H9 (cell line): Measurements from ENCODE around the gene ACTN2. TPM values are rescaled to one million over a fixed set of nuclear protein-coding genes. Genes with fewer than 3 reads are reported as not detected.

Experiments
- DNase-seq: peaks from one replicate; pipeline ENCODE4 v3.0.0-alpha.2; 2017
- H2AFZ ChIP-seq: one replicate; pipeline ENCODE4 v1.6.1; 2013; ENCODE audit warnings: mild to moderate bottlenecking, low read length, control low read depth, moderate library complexity
- H2AK5ac ChIP-seq: 2 replicates; pipeline ENCODE4 v1.6.1; 2013; ENCODE audit warnings: low read length, control low read depth, mixed read lengths; ENCODE audit not compliant: insufficient read length
- H2BK120ac ChIP-seq: one replicate; pipeline ENCODE4 v1.6.1; 2013; ENCODE audit warnings: low read depth, mild to moderate bottlenecking, low read length, control low read depth, inconsistent platforms; ENCODE audit not compliant: poor library complexity, severe bottlenecking
- H2BK12ac ChIP-seq: 2 replicates; pipeline ENCODE4 v1.6.1; 2013; ENCODE audit warnings: low read length, control low read depth, mixed read lengths, low read depth; ENCODE audit not compliant: insufficient read length
- H2BK15ac ChIP-seq: 2 replicates; pipeline ENCODE4 v1.6.1; 2013; ENCODE audit warnings: low read depth, low read length, control low read depth
- H2BK20ac ChIP-seq: one replicate; pipeline ENCODE4 v1.6.1; 2013; ENCODE audit warnings: low read depth, mild to moderate bottlenecking, low read length, control low read depth, inconsistent platforms; ENCODE audit not compliant: poor library complexity, severe bottlenecking
- H2BK5ac ChIP-seq: 2 replicates; pipeline ENCODE4 v1.6.1; 2013; ENCODE audit warnings: low read length, control low read depth, mixed read lengths; ENCODE audit not compliant: insufficient read length
- H3K14ac ChIP-seq: 2 replicates; pipeline ENCODE4 v1.6.1; 2013; ENCODE audit warnings: low read length, control low read depth; ENCODE audit not compliant: insufficient read depth
- H3K18ac ChIP-seq: 2 replicates; pipeline ENCODE4 v1.6.1; 2013; ENCODE audit warnings: low read depth, mild to moderate bottlenecking, mixed read lengths, low read length, control low read depth; ENCODE audit not compliant: insufficient read length
- H3K23ac ChIP-seq: 2 replicates; pipeline ENCODE4 v1.6.1; 2013; ENCODE audit warnings: low read length, control low read depth, mixed read lengths, low read depth; ENCODE audit not compliant: insufficient read length
- H3K23me2 ChIP-seq: 2 replicates; pipeline ENCODE4 v1.6.1; 2013; ENCODE audit warnings: low read depth, mild to moderate bottlenecking, mixed read lengths, low read length, control low read depth; ENCODE audit not compliant: insufficient read length, poor library complexity, severe bottlenecking
- H3K27ac ChIP-seq: 2 replicates; pipeline ENCODE4 v1.5.1; 2013; ENCODE audit warnings: low read length, control low read depth, mixed read lengths, low read depth; ENCODE audit not compliant: insufficient read length
- H3K27me3 ChIP-seq: 2 replicates; pipeline ENCODE4 v1.6.1; 2013; ENCODE audit warnings: low read length, control low read depth, inconsistent platforms; ENCODE audit not compliant: insufficient read depth
- H3K4ac ChIP-seq: 2 replicates; pipeline ENCODE4 v1.6.1; 2013; ENCODE audit warnings: low read depth, mild to moderate bottlenecking, control low read depth, inconsistent platforms, low read length, moderate library complexity
- H3K4me1 ChIP-seq: 2 replicates; pipeline ENCODE4 v1.6.1; 2013; ENCODE audit warnings: low read length, control low read depth, inconsistent platforms; ENCODE audit not compliant: insufficient read depth
- H3K4me2 ChIP-seq: 2 replicates; pipeline ENCODE4 v1.6.1; 2013; ENCODE audit warnings: low read length, control low read depth, mixed read lengths; ENCODE audit not compliant: insufficient read length, insufficient read depth
- H3K56ac ChIP-seq: 2 replicates; pipeline ENCODE4 v1.6.1; 2013; ENCODE audit warnings: low read depth, mild to moderate bottlenecking, mixed read lengths, low read length, control low read depth; ENCODE audit not compliant: insufficient read length
- H3K79me1 ChIP-seq: 2 replicates; pipeline ENCODE4 v1.6.1; 2013; ENCODE audit warnings: low read depth, mild to moderate bottlenecking, moderate library complexity, low read length, control low read depth, inconsistent platforms; ENCODE audit not compliant: insufficient read depth, poor library complexity, severe bottlenecking
- H3K79me2 ChIP-seq: 2 replicates; pipeline ENCODE4 v1.6.1; 2013; ENCODE audit warnings: low read length, control low read depth, inconsistent platforms; ENCODE audit not compliant: insufficient read depth
- H3K9ac ChIP-seq: 2 replicates; pipeline ENCODE4 v1.6.1; 2013; ENCODE audit warnings: low read length, control low read depth, mixed read lengths; ENCODE audit not compliant: insufficient read length; ENCODE audit errors: extremely low read depth
- H3K9me3 ChIP-seq: one replicate; pipeline ENCODE4 v1.6.1; 2013; ENCODE audit warnings: low read depth, low read length, inconsistent platforms; ENCODE audit not compliant: control insufficient read depth
- H3T11ph ChIP-seq: one replicate; pipeline ENCODE4 v1.6.1; 2013; ENCODE audit warnings: mild to moderate bottlenecking, low read length, control low read depth, inconsistent platforms
- H4K20me1 ChIP-seq: one replicate; pipeline ENCODE4 v1.6.1; 2013; ENCODE audit not compliant: control insufficient read depth, insufficient read length, insufficient read depth
- H4K5ac ChIP-seq: 2 replicates; pipeline ENCODE4 v1.6.1; 2013; ENCODE audit warnings: low read depth, mild to moderate bottlenecking, mixed read lengths, low read length, control low read depth; ENCODE audit not compliant: insufficient read length
- H4K8ac ChIP-seq: replicated peaks from 2 replicates; pipeline ENCODE4 v1.6.1; 2013; ENCODE audit warnings: low read length, control low read depth, mixed read lengths, low read depth; ENCODE audit not compliant: insufficient read length
- H4K91ac ChIP-seq: 2 replicates; pipeline ENCODE4 v1.6.1; 2013; ENCODE audit warnings: low read depth, mild to moderate bottlenecking, moderate library complexity, mixed read lengths, low read length, control low read depth; ENCODE audit not compliant: insufficient read length
- H3K27ac Mint-ChIP-seq, 3 experiments: 2 replicates in 2 of 3; 3 replicates in 1 of 3; pipeline ENCODE4 v1.8.0; 2020 to 2021; ENCODE audit warnings: mixed read lengths in 3 of 3, mild to moderate bottlenecking in 1 of 3, moderate library complexity in 1 of 3
- H3K27me3 Mint-ChIP-seq: 2 replicates; pipeline ENCODE4 v1.8.0; 2021; ENCODE audit warnings: low read depth, mild to moderate bottlenecking, moderate library complexity, mixed read lengths
- H3K36me3 Mint-ChIP-seq, 3 experiments: 2 replicates in 2 of 3; 3 replicates in 1 of 3; pipeline ENCODE4 v1.8.0; 2020 to 2021; ENCODE audit warnings: low read depth in 3 of 3, mixed read lengths in 3 of 3; ENCODE audit not compliant: insufficient read depth in 1 of 3
- H3K4me1 Mint-ChIP-seq, 2 experiments: 2 replicates each; pipeline ENCODE4 v1.8.0; 2020; ENCODE audit warnings: mixed read lengths in 2 of 2
- H3K4me3 Mint-ChIP-seq, 2 experiments: 2 replicates in 1 of 2; 3 replicates in 1 of 2; pipeline ENCODE4 v1.8.0; 2020 to 2021; ENCODE audit warnings: mild to moderate bottlenecking in 2 of 2, mixed read lengths in 2 of 2, moderate library complexity in 1 of 2
- H3K9me3 Mint-ChIP-seq, 2 experiments: 2 replicates in 1 of 2; 3 replicates in 1 of 2; pipeline ENCODE4 v1.8.0; 2020; ENCODE audit warnings: mild to moderate bottlenecking in 2 of 2, mixed read lengths in 2 of 2, moderate library complexity in 1 of 2
- whole genome bisulfite sequencing: extraction: QIAGEN DNeasy Blood & Tissue Kit; methylation state at CpG from one replicate; pipeline ENCODE4 v1.1.7; 2013; ENCODE audit warnings: missing lambda C conversion rate, low lambda C conversion rate, mixed read lengths; ENCODE audit not compliant: insufficient read length; ENCODE audit errors: extremely low coverage; 5-methylcytosine and 5-hydroxymethylcytosine counted together
- total RNA-seq: library from RNA; stranded (reverse); gene quantifications from 2 replicates; pipeline ENCODE4 v1.2.1, GENCODE V29; 2021
- TF ChIP-seq, protein P1 (sequence below): fragments of 200-600 bp; sonication (generic); conservative IDR thresholded peaks from 3 replicates; pipeline ENCODE4 v1.8.0; 2021; ENCODE audit warnings: antibody characterized with exemption, mild to moderate bottlenecking

Gene ACTN2
- total RNA-seq, 1 experiment from 2014 or later = 2.3 TPM

- H4K20me1 ChIP-seq = no peaks in the 10 kb centered on the region
- H3K4ac ChIP-seq = no peak overlapping the region
- no peak overlapping the region for H4K8ac ChIP-seq
- H2AK5ac ChIP-seq = no peak overlapping the region
- H3K4me1 Mint-ChIP-seq = peaks cover 12 to 14% of the 10 kb centered on the region in 2 experiments
- no peaks in the 10 kb centered on the region for H3K9me3 ChIP-seq
- H3T11ph ChIP-seq = no peak overlapping the region
- peak overlapping the region in 2 of 3 experiments; percentile 6 to 22; a peak in 1 of 7 replicates for H3K27ac Mint-ChIP-seq
- H3K23ac ChIP-seq = peak overlapping the region; percentile 18
- no peaks in the 10 kb centered on the region; the same call in 1 of the 2 replicates for H3K79me2 ChIP-seq
- H3K14ac ChIP-seq = peak overlapping the region; percentile 62
- no peak overlapping the region for H2BK120ac ChIP-seq
- no peaks in the 10 kb centered on the region for H3K79me1 ChIP-seq
- no peak overlapping the region for H2BK5ac ChIP-seq
- H3K4me3 Mint-ChIP-seq = peak overlapping the region; percentile 81 to 98
- H3K27ac ChIP-seq = no peak overlapping the region
- no peak overlapping the region for H2BK12ac ChIP-seq
- H3K36me3 Mint-ChIP-seq = no peaks in the 10 kb centered on the region
- H2BK20ac ChIP-seq = no peak overlapping the region
- peaks cover 15% of the 10 kb centered on the region for H3K23me2 ChIP-seq
- H3K27me3 ChIP-seq = no peaks in the 10 kb centered on the region
- H3K4me1 ChIP-seq = no peaks in the 10 kb centered on the region
- peaks cover 22% of the 10 kb centered on the region for H3K27me3 Mint-ChIP-seq
- H3K9me3 Mint-ChIP-seq = no peaks in the 10 kb centered on the region
- no peak overlapping the region for H3K18ac ChIP-seq
- TF ChIP-seq, protein P1, sequence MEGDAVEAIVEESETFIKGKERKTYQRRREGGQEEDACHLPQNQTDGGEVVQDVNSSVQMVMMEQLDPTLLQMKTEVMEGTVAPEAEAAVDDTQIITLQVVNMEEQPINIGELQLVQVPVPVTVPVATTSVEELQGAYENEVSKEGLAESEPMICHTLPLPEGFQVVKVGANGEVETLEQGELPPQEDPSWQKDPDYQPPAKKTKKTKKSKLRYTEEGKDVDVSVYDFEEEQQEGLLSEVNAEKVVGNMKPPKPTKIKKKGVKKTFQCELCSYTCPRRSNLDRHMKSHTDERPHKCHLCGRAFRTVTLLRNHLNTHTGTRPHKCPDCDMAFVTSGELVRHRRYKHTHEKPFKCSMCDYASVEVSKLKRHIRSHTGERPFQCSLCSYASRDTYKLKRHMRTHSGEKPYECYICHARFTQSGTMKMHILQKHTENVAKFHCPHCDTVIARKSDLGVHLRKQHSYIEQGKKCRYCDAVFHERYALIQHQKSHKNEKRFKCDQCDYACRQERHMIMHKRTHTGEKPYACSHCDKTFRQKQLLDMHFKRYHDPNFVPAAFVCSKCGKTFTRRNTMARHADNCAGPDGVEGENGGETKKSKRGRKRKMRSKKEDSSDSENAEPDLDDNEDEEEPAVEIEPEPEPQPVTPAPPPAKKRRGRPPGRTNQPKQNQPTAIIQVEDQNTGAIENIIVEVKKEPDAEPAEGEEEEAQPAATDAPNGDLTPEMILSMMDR = no peak
- no CpG with 5 or more reads among the region's 41 CpGs for WGBS
- H3K56ac ChIP-seq = no peak overlapping the region
- no peak overlapping the region for H2BK15ac ChIP-seq
- H4K91ac ChIP-seq = no peak overlapping the region
- H3K4me2 ChIP-seq = peak overlapping the region; percentile 82
- DNase-seq = no peak
- no peak overlapping the region for H2AFZ ChIP-seq
- no peak overlapping the region for H4K5ac ChIP-seq
- peak overlapping the region; percentile 83 for H3K9ac ChIP-seq
Measured at GRCh38 chr1:236795757-236796667, 109.7 kb downstream of the ACTN2 start.
